H9 (cell line): Measurements from ENCODE around the gene CPSF4L. TPM values are rescaled to one million over a fixed set of nuclear protein-coding genes. Genes with fewer than 3 reads are reported as not detected.

Experiments used
- DNase-seq: peaks from one replicate; pipeline ENCODE4 v3.0.0-alpha.2; 2017
- H2AFZ ChIP-seq: one replicate; pipeline ENCODE4 v1.6.1; 2013; ENCODE audit warnings: mild to moderate bottlenecking, low read length, control low read depth, moderate library complexity
- H2AK5ac ChIP-seq: 2 replicates; pipeline ENCODE4 v1.6.1; 2013; ENCODE audit warnings: low read length, control low read depth, mixed read lengths; ENCODE audit not compliant: insufficient read length
- H2BK120ac ChIP-seq: one replicate; pipeline ENCODE4 v1.6.1; 2013; ENCODE audit warnings: low read depth, mild to moderate bottlenecking, low read length, control low read depth, inconsistent platforms; ENCODE audit not compliant: poor library complexity, severe bottlenecking
- H2BK12ac ChIP-seq: 2 replicates; pipeline ENCODE4 v1.6.1; 2013; ENCODE audit warnings: low read length, control low read depth, mixed read lengths, low read depth; ENCODE audit not compliant: insufficient read length
- H2BK15ac ChIP-seq: 2 replicates; pipeline ENCODE4 v1.6.1; 2013; ENCODE audit warnings: low read depth, low read length, control low read depth
- H2BK20ac ChIP-seq: one replicate; pipeline ENCODE4 v1.6.1; 2013; ENCODE audit warnings: low read depth, mild to moderate bottlenecking, low read length, control low read depth, inconsistent platforms; ENCODE audit not compliant: poor library complexity, severe bottlenecking
- H2BK5ac ChIP-seq: 2 replicates; pipeline ENCODE4 v1.6.1; 2013; ENCODE audit warnings: low read length, control low read depth, mixed read lengths; ENCODE audit not compliant: insufficient read length
- H3K14ac ChIP-seq: 2 replicates; pipeline ENCODE4 v1.6.1; 2013; ENCODE audit warnings: low read length, control low read depth; ENCODE audit not compliant: insufficient read depth
- H3K18ac ChIP-seq: 2 replicates; pipeline ENCODE4 v1.6.1; 2013; ENCODE audit warnings: low read depth, mild to moderate bottlenecking, mixed read lengths, low read length, control low read depth; ENCODE audit not compliant: insufficient read length
- H3K23ac ChIP-seq: 2 replicates; pipeline ENCODE4 v1.6.1; 2013; ENCODE audit warnings: low read length, control low read depth, mixed read lengths, low read depth; ENCODE audit not compliant: insufficient read length
- H3K23me2 ChIP-seq: 2 replicates; pipeline ENCODE4 v1.6.1; 2013; ENCODE audit warnings: low read depth, mild to moderate bottlenecking, mixed read lengths, low read length, control low read depth; ENCODE audit not compliant: insufficient read length, poor library complexity, severe bottlenecking
- H3K27ac ChIP-seq: 2 replicates; pipeline ENCODE4 v1.5.1; 2013; ENCODE audit warnings: low read length, control low read depth, mixed read lengths, low read depth; ENCODE audit not compliant: insufficient read length
- H3K27me3 ChIP-seq: 2 replicates; pipeline ENCODE4 v1.6.1; 2013; ENCODE audit warnings: low read length, control low read depth, inconsistent platforms; ENCODE audit not compliant: insufficient read depth
- H3K4ac ChIP-seq: 2 replicates; pipeline ENCODE4 v1.6.1; 2013; ENCODE audit warnings: low read depth, mild to moderate bottlenecking, control low read depth, inconsistent platforms, low read length, moderate library complexity
- H3K4me1 ChIP-seq: 2 replicates; pipeline ENCODE4 v1.6.1; 2013; ENCODE audit warnings: low read length, control low read depth, inconsistent platforms; ENCODE audit not compliant: insufficient read depth
- H3K4me2 ChIP-seq: 2 replicates; pipeline ENCODE4 v1.6.1; 2013; ENCODE audit warnings: low read length, control low read depth, mixed read lengths; ENCODE audit not compliant: insufficient read length, insufficient read depth
- H3K56ac ChIP-seq: 2 replicates; pipeline ENCODE4 v1.6.1; 2013; ENCODE audit warnings: low read depth, mild to moderate bottlenecking, mixed read lengths, low read length, control low read depth; ENCODE audit not compliant: insufficient read length
- H3K79me1 ChIP-seq: 2 replicates; pipeline ENCODE4 v1.6.1; 2013; ENCODE audit warnings: low read depth, mild to moderate bottlenecking, moderate library complexity, low read length, control low read depth, inconsistent platforms; ENCODE audit not compliant: insufficient read depth, poor library complexity, severe bottlenecking
- H3K79me2 ChIP-seq: 2 replicates; pipeline ENCODE4 v1.6.1; 2013; ENCODE audit warnings: low read length, control low read depth, inconsistent platforms; ENCODE audit not compliant: insufficient read depth
- H3K9ac ChIP-seq: 2 replicates; pipeline ENCODE4 v1.6.1; 2013; ENCODE audit warnings: low read length, control low read depth, mixed read lengths; ENCODE audit not compliant: insufficient read length; ENCODE audit errors: extremely low read depth
- H3K9me3 ChIP-seq: one replicate; pipeline ENCODE4 v1.6.1; 2013; ENCODE audit warnings: low read depth, low read length, inconsistent platforms; ENCODE audit not compliant: control insufficient read depth
- H3T11ph ChIP-seq: one replicate; pipeline ENCODE4 v1.6.1; 2013; ENCODE audit warnings: mild to moderate bottlenecking, low read length, control low read depth, inconsistent platforms
- H4K20me1 ChIP-seq: one replicate; pipeline ENCODE4 v1.6.1; 2013; ENCODE audit not compliant: control insufficient read depth, insufficient read length, insufficient read depth
- H4K5ac ChIP-seq: 2 replicates; pipeline ENCODE4 v1.6.1; 2013; ENCODE audit warnings: low read depth, mild to moderate bottlenecking, mixed read lengths, low read length, control low read depth; ENCODE audit not compliant: insufficient read length
- H4K8ac ChIP-seq: replicated peaks from 2 replicates; pipeline ENCODE4 v1.6.1; 2013; ENCODE audit warnings: low read length, control low read depth, mixed read lengths, low read depth; ENCODE audit not compliant: insufficient read length
- H4K91ac ChIP-seq: 2 replicates; pipeline ENCODE4 v1.6.1; 2013; ENCODE audit warnings: low read depth, mild to moderate bottlenecking, moderate library complexity, mixed read lengths, low read length, control low read depth; ENCODE audit not compliant: insufficient read length
- H3K27ac Mint-ChIP-seq, 3 experiments: 2 replicates in 2 of 3; 3 replicates in 1 of 3; pipeline ENCODE4 v1.8.0; 2020 to 2021; ENCODE audit warnings: mixed read lengths in 3 of 3, mild to moderate bottlenecking in 1 of 3, moderate library complexity in 1 of 3
- H3K27me3 Mint-ChIP-seq: 2 replicates; pipeline ENCODE4 v1.8.0; 2021; ENCODE audit warnings: low read depth, mild to moderate bottlenecking, moderate library complexity, mixed read lengths
- H3K36me3 Mint-ChIP-seq, 3 experiments: 2 replicates in 2 of 3; 3 replicates in 1 of 3; pipeline ENCODE4 v1.8.0; 2020 to 2021; ENCODE audit warnings: low read depth in 3 of 3, mixed read lengths in 3 of 3; ENCODE audit not compliant: insufficient read depth in 1 of 3
- H3K4me1 Mint-ChIP-seq, 2 experiments: 2 replicates each; pipeline ENCODE4 v1.8.0; 2020; ENCODE audit warnings: mixed read lengths in 2 of 2
- H3K4me3 Mint-ChIP-seq, 2 experiments: 2 replicates in 1 of 2; 3 replicates in 1 of 2; pipeline ENCODE4 v1.8.0; 2020 to 2021; ENCODE audit warnings: mild to moderate bottlenecking in 2 of 2, mixed read lengths in 2 of 2, moderate library complexity in 1 of 2
- H3K9me3 Mint-ChIP-seq, 2 experiments: 2 replicates in 1 of 2; 3 replicates in 1 of 2; pipeline ENCODE4 v1.8.0; 2020; ENCODE audit warnings: mild to moderate bottlenecking in 2 of 2, mixed read lengths in 2 of 2, moderate library complexity in 1 of 2
- CTCF ChIP-seq: fragments of 200-600 bp; sonication (generic); conservative IDR thresholded peaks from 3 replicates; pipeline ENCODE4 v1.8.0; 2021; ENCODE audit warnings: antibody characterized with exemption, mild to moderate bottlenecking
- WGBS: extraction: QIAGEN DNeasy Blood & Tissue Kit; methylation state at CpG from one replicate; pipeline ENCODE4 v1.1.7; 2013; ENCODE audit warnings: missing lambda C conversion rate, low lambda C conversion rate, mixed read lengths; ENCODE audit not compliant: insufficient read length; ENCODE audit errors: extremely low coverage; 5-methylcytosine and 5-hydroxymethylcytosine counted together
- total RNA-seq: library from RNA; stranded (reverse); gene quantifications from 2 replicates; pipeline ENCODE4 v1.2.1, GENCODE V29; 2021

The CPSF4L gene
- total RNA-seq, 1 experiment from 2014 or later, result not detected

- Histone ChIP-seq H3K18ac (no peak overlapping the region), H3K56ac (no peak overlapping the region), H2AFZ (no peak overlapping the region), H2BK15ac (no peak overlapping the region), H3K4me2 (no peak overlapping the region), H3K14ac (no peak overlapping the region), H4K91ac (no peak overlapping the region), H3K4me1 (no peaks in the 10 kb centered on the region), H4K20me1 (no peaks in the 10 kb centered on the region), H2BK20ac (no peak overlapping the region), H3K4ac (no peak overlapping the region), H3K9me3 (no peaks in the 10 kb centered on the region), H2AK5ac (no peak overlapping the region), H3K79me2 (no peaks in the 10 kb centered on the region), H2BK12ac (no peak overlapping the region), H3K9ac (no peak overlapping the region), H3T11ph (no peak overlapping the region), H3K23me2 (no peaks in the 10 kb centered on the region), H2BK120ac (no peak overlapping the region), H3K27me3 (no peaks in the 10 kb centered on the region), H4K8ac (no peak overlapping the region), H3K23ac (no peak overlapping the region), H2BK5ac (no peak overlapping the region), H3K79me1 (no peaks in the 10 kb centered on the region), H4K5ac (no peak overlapping the region), H3K27ac (no peak overlapping the region)
- Mint-ChIP-seq H3K4me1 (peaks cover 8 to 10% of the 10 kb centered on the region in 2 experiments; a peak in 3 of 4 replicates), H3K27ac (no peak overlapping the region), H3K4me3 (no peak overlapping the region), H3K36me3 (peaks cover 51 to 89% (median 89%) of the 10 kb centered on the region in 3 experiments; a peak in 6 of 7 replicates), H3K27me3 (no peaks in the 10 kb centered on the region), H3K9me3 (no peaks in the 10 kb centered on the region; a peak in 1 of 5 replicates)
- no peak for TF ChIP-seq CTCF
- no peak for DNase-seq
- WGBS, result no CpG with 5 or more reads among the region's 10 CpGs
Observed at GRCh38 chr17:73200476-73200875, 61.2 kb downstream of the CPSF4L start.
